PC-9 (cell line): ENCODE data around the gene PCDH9.

Experiments used
- CTCF ChIP-seq: fragments of 200-600 bp; sonication (generic); conservative IDR thresholded peaks from 2 replicates; pipeline ENCODE4 v1.6.1; 2017; ENCODE audit warnings: mixed run types, antibody characterized with exemption, mild to moderate bottlenecking, moderate library complexity
- EZH2 ChIP-seq: fragments of 200-600 bp; sonication (generic); IDR thresholded peaks from 2 replicates; pipeline ENCODE4 v1.8.0; 2017; ENCODE audit warnings: antibody characterized with exemption, low read depth

GRCh38 chr13:66399873-66400272, 830.3 kb downstream of the PCDH9 start:
- TF ChIP-seq CTCF: no peak
- no peak for TF ChIP-seq EZH2
